Sigmoid colon (tissue), 3 donors: Measurements from ENCODE around the gene IFT25.

ENCODE experiments used
- CTCF ChIP-seq, 4 experiments: fragments of 450-650 bp in 3 of 4; fragments of 200-600 bp in 1 of 4; IDR thresholded peaks; one replicate each; pipeline ENCODE4 v1.5.1; 2016 to 2019; ENCODE audit warnings: antibody characterized with exemption in 4 of 4, mild to moderate bottlenecking in 3 of 4, moderate library complexity in 2 of 4
- POLR2A ChIP-seq, 2 donors: fragments of 450-650 bp; IDR thresholded peaks; one replicate each; pipeline ENCODE4 v1.6.1; 2016; ENCODE audit warnings: antibody characterized with exemption in 2 of 2, mild to moderate bottlenecking in 2 of 2, moderate library complexity in 2 of 2

- TF ChIP-seq CTCF (IDR thresholded peaks at IDR 0.05) (no peak), POLR2A (IDR thresholded peaks at IDR 0.05) (no peak)
These were observed 16.1 kb downstream of the IFT25 start for GRCh38 chr1:53929246-53929960.
